ENCODE results near the gene GPC2.

GRCh38 chr7:100167912-100168323 is 9.3 kb downstream of the GPC2 start:
- TF ChIP-seq, protein P1, sequence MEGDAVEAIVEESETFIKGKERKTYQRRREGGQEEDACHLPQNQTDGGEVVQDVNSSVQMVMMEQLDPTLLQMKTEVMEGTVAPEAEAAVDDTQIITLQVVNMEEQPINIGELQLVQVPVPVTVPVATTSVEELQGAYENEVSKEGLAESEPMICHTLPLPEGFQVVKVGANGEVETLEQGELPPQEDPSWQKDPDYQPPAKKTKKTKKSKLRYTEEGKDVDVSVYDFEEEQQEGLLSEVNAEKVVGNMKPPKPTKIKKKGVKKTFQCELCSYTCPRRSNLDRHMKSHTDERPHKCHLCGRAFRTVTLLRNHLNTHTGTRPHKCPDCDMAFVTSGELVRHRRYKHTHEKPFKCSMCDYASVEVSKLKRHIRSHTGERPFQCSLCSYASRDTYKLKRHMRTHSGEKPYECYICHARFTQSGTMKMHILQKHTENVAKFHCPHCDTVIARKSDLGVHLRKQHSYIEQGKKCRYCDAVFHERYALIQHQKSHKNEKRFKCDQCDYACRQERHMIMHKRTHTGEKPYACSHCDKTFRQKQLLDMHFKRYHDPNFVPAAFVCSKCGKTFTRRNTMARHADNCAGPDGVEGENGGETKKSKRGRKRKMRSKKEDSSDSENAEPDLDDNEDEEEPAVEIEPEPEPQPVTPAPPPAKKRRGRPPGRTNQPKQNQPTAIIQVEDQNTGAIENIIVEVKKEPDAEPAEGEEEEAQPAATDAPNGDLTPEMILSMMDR (IDR thresholded peaks at IDR 0.05; ENCODE audit: low read length) = no peak
- TF ChIP-seq EZH2 (optimal IDR thresholded peaks at IDR 0.05; ENCODE audit: low read depth, low read length) = peak; percentile 20
